CD4-positive, alpha-beta T cell treated with Interleukin-4 for 1 hour (primary cell): ENCODE results near the gene DOCK8.

Experiments
- DNase-seq, 2 donors: peaks; one replicate each; pipeline ENCODE4 v3.0.0-alpha.2; 2020 to 2022

The DOCK8 gene

GRCh38 chr9:506281-506680 is 291.6 kb downstream of the DOCK8 start:
- DNase-seq: no peak

GRCh38 chr9:511861-512260 is 297.2 kb downstream of the DOCK8 start:
- DNase-seq: no peak

- no peak for DNase-seq
These were observed 298.0 kb downstream of the DOCK8 start for GRCh38 chr9:512555-513272.
